Tibial artery (tissue), 4 donors: ENCODE results near the gene CTNNBIP1.
A peak's percentile ranks its signal among the peaks of the same experiment; 100 is the strongest.

Experiments used
- DNase-seq, 2 donors: peaks; one replicate each; pipeline ENCODE4 v3.0.0-alpha.2; 2019
- H3K27ac ChIP-seq, 2 donors: fragments of 200-600 bp; sonication (generic) in 1 of 2; 1 replicate in 1 of 2; 2 replicates in 1 of 2; pipeline ENCODE4 v1.5.1; 2018 to 2019; ENCODE audit warnings: mild to moderate bottlenecking in 1 of 2
- H3K27me3 ChIP-seq, 2 donors: fragments of 200-600 bp; sonication (generic) in 1 of 2; one replicate each; pipeline versions ENCODE4 v1.5.1 to v1.6.0; 2016 to 2019
- H3K36me3 ChIP-seq, 3 donors: fragments of 200-600 bp; sonication (generic) in 2 of 3; one replicate each; pipeline ENCODE4 v1.5.1; 2016 to 2019; ENCODE audit warnings: mild to moderate bottlenecking in 2 of 3
- H3K4me1 ChIP-seq, 4 donors: fragments of 200-600 bp; sonication (generic) in 2 of 4; 1 replicate in 3 of 4; 2 replicates in 1 of 4; pipeline ENCODE4 v1.5.1; 2016 to 2019
- H3K4me3 ChIP-seq, 2 donors: fragments of 200-600 bp; sonication (generic) in 1 of 2; 1 replicate in 1 of 2; 2 replicates in 1 of 2; pipeline ENCODE4 v1.5.1; 2018 to 2019; ENCODE audit warnings: mild to moderate bottlenecking in 2 of 2
- H3K9me3 ChIP-seq, 3 donors: fragments of 200-600 bp; sonication (generic) in 1 of 3; one replicate each; pipeline ENCODE4 v1.5.1; 2016 to 2019
- CTCF ChIP-seq, 2 experiments: fragments of 200-600 bp in 1 of 2; fragments of 450-650 bp in 1 of 2; IDR thresholded peaks; one replicate each; pipeline ENCODE4 v1.5.1; 2017 to 2019; ENCODE audit warnings: antibody characterized with exemption in 2 of 2, mild to moderate bottlenecking in 1 of 2, moderate library complexity in 1 of 2
- intact Hi-C: fragments of 100-400 bp; cut with DNase I; formaldehyde crosslinking; loops from one replicate; pipeline ENCODE4 v1.15.0; 2023; ENCODE audit warnings: low total_unique reads

Gene CTNNBIP1

GRCh38 chr1:9827558-9828185, 82.4 kb downstream of the CTNNBIP1 start:
- intact Hi-C loops, result no loop called here

GRCh38 chr1:9826616-9827015, 83.5 kb downstream of the CTNNBIP1 start:
- intact Hi-C loops, result no loop called here
- H3K9me3 ChIP-seq, result no peaks in the 10 kb centered on the region
- no peak for DNase-seq
- peaks cover 7 to 30% (median 20%) of the 10 kb centered on the region in 4 donors for H3K4me1 ChIP-seq
- no peak for TF ChIP-seq CTCF (IDR thresholded peaks at IDR 0.05)
- no peaks in the 10 kb centered on the region for H3K27me3 ChIP-seq
- no peak overlapping the region for H3K4me3 ChIP-seq
- H3K27ac ChIP-seq, result no peak overlapping the region
- no peaks in the 10 kb centered on the region for H3K36me3 ChIP-seq

More at GRCh38 chr1:9827558-9828185, 82.4 kb downstream of the CTNNBIP1 start:
- H3K27ac ChIP-seq, result no peak overlapping the region
- TF ChIP-seq CTCF (IDR thresholded peaks at IDR 0.05), result no peak
- no peak overlapping the region for H3K4me3 ChIP-seq
- peaks cover 7 to 22% (median 15%) of the 10 kb centered on the region in 4 donors for H3K4me1 ChIP-seq
- H3K9me3 ChIP-seq, result no peaks in the 10 kb centered on the region
- no peak for DNase-seq
- H3K27me3 ChIP-seq, result no peaks in the 10 kb centered on the region
- no peaks in the 10 kb centered on the region for H3K36me3 ChIP-seq

- intact Hi-C loops, result no loop called here
- peaks cover 7 to 33% (median 21%) of the 10 kb centered on the region in 4 donors for H3K4me1 ChIP-seq
- no peak for TF ChIP-seq CTCF (IDR thresholded peaks at IDR 0.05)
- no peak overlapping the region for H3K4me3 ChIP-seq
- no peaks in the 10 kb centered on the region for H3K9me3 ChIP-seq
- no peaks in the 10 kb centered on the region for H3K36me3 ChIP-seq
- H3K27ac ChIP-seq, result peak overlapping the region; percentile 87 to 93
- no peaks in the 10 kb centered on the region for H3K27me3 ChIP-seq
- no peak for DNase-seq
These were observed 84.0 kb downstream of the CTNNBIP1 start for GRCh38 chr1:9826087-9826486.

- Histone ChIP-seq H3K27ac (peak overlapping the region; percentile 87 to 93), H3K36me3 (no peaks in the 10 kb centered on the region), H3K27me3 (no peaks in the 10 kb centered on the region), H3K4me3 (peak overlapping the region in 1 of 2 donors; percentile 80), H3K9me3 (no peaks in the 10 kb centered on the region), H3K4me1 (peaks cover 7 to 33% (median 21%) of the 10 kb centered on the region in 4 donors)
- DNase-seq, result peak; percentile 55 to 85
- TF ChIP-seq CTCF (IDR thresholded peaks at IDR 0.05), result no peak
- intact Hi-C loops, result no loop called here
These were observed 84.7 kb downstream of the CTNNBIP1 start for GRCh38 chr1:9825093-9826074.

- Histone ChIP-seq H3K27me3 (no peaks in the 10 kb centered on the region), H3K4me1 (peaks cover 7 to 33% (median 21%) of the 10 kb centered on the region in 4 donors), H3K36me3 (no peaks in the 10 kb centered on the region), H3K4me3 (peak overlapping the region; percentile 74 to 80), H3K9me3 (no peaks in the 10 kb centered on the region), H3K27ac (peak overlapping the region; percentile 87 to 93)
- TF ChIP-seq CTCF (IDR thresholded peaks at IDR 0.05), result no peak
- no peak for DNase-seq
- intact Hi-C loops, result no loop called here
These were observed 85.4 kb downstream of the CTNNBIP1 start for GRCh38 chr1:9824702-9825089.
